ENCODE data around the gene SH3PXD2A. TPM values are rescaled to one million over a fixed set of nuclear protein-coding genes. Genes with fewer than 3 reads are reported as not detected.

SH3PXD2A gene
- total RNA-seq, 8 experiments from 2014 or later: 7.8 to 34.3 (median 12.8) TPM

DNA sequence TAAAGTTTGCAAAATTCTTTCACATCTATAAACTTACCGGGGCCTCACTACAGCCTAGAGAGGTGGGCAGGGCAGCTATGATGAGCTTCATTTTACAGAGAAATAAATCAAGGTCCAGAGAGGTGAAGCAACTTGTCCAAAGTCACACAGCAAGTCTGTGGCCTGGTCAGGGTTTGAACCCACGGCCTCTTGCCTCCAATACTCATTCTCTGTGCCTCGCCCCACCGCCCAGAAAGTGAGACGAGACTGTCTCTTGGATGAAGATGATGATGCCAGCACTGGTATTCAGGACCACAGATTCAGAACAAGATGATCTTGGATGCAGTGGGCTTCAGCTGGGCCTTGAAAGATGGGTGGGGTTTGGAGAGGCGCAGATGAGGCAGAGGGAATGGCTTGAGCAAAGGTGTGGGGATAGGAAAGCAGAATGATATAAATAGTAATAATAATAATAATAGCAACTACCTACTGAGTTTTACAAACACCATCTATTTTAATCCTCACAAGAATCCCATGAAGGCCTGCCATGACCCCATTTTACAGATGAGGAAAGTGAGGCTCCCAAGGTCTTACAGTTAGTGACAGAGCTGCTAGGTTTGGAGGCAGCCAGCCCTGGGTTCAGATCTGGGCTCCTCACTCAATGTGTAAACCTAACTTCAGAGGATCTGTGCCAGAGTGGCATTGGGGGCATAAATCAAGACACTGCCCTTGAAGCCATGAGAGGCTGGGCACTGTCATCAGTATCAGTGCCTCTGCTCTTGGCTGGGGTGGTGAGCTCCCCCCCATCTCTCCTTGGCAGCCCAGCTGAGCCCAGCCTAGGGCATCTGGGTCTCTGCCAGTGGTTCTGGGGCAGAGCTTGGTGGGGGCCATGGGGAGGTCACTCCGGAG is 291.9 kb downstream of the SH3PXD2A start:
- in situ Hi-C loops (cut with MboI; ENCODE audit: low pct_unique_long_range_greater_than_20kb in 2 of 9, low sequenced_read_pairs in 9 of 9, unreplicated experiment in 9 of 9): no loop called here
- H3K4me1 ChIP-seq (replicated peaks in 1 of 2): no peaks in the 10 kb centered on the region
- H3K27ac ChIP-seq: no peak overlapping the region
- 66 to 100% (median 100%) methylated on average over 1 to 6 of the region's 7 CpGs; no CpG with 5 or more reads in 2 of the 10 experiments for WGBS, 10 experiments
- peak in 1 of 8 experiments; percentile 9 for ATAC-seq (replicated peaks in 6 of 8)
- H3K4me3 ChIP-seq: no peak overlapping the region

DNA sequence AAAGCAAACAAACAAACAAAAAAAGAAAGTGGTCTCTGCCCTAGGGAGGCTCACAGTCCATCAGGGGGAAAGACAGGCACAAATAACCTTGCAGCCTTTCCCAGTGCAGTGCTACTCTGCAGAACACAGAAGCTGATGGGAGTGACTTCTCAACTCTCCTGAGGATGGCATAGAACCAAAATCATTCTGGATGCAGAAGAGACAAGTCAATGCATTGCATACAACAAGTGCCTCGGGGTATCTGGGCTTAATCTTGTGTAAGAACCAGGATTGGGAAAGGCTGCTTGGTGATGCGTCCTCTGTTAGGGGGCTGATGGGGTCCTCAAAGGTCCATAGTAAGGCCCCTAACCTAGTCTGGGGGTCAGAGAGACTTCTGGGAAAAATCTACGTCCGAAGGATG is 293.0 kb downstream of the SH3PXD2A start:
- no peaks in the 10 kb centered on the region for H3K4me1 ChIP-seq (replicated peaks in 1 of 2)
- no peak overlapping the region for H3K27ac ChIP-seq
- in situ Hi-C loops (cut with MboI; ENCODE audit: low pct_unique_long_range_greater_than_20kb in 2 of 9, low sequenced_read_pairs in 9 of 9, unreplicated experiment in 9 of 9): no loop called here
- H3K4me3 ChIP-seq: no peak overlapping the region
- 29 to 76% (median 57%) methylated on average over 1 to 4 of the region's 4 CpGs; no CpG with 5 or more reads in 6 of the 10 experiments for WGBS, 10 experiments
- peak in 1 of 8 experiments; percentile 65 for ATAC-seq (replicated peaks in 6 of 8)

DNA sequence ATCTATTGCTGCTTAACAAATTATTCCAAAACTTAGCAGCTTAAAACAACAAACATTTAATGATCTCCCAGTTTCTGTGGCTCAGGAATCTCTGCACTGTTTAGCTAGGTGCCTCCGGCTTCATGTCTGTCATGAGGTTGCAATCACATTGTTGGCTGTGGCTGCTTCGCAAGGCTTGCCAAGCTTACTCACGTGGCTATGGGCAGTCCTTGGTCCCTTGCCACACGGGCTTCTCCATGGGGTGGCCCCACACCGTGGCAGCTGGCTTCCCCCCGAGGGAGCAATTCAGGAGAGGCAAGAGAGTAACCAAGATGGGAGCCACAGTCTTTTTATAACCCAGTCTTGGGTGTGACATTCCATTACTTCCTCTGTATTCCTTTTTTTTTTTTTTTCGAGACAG is 294.5 kb downstream of the SH3PXD2A start:
- 52 to 100% (median 70%) methylated on average over 1 to 6 of the region's 7 CpGs; no CpG with 5 or more reads in 1 of the 10 experiments for WGBS, 10 experiments
- Histone ChIP-seq H3K4me3 (no peak overlapping the region), H3K27ac (no peak overlapping the region), H3K4me1 (replicated peaks in 1 of 2) (peaks cover 5 to 8% of the 10 kb centered on the region in 2 donors)
- in situ Hi-C loops (cut with MboI; ENCODE audit: low pct_unique_long_range_greater_than_20kb in 2 of 9, low sequenced_read_pairs in 9 of 9, unreplicated experiment in 9 of 9): no loop called here
- no peak for ATAC-seq (replicated peaks in 6 of 8)

DNA sequence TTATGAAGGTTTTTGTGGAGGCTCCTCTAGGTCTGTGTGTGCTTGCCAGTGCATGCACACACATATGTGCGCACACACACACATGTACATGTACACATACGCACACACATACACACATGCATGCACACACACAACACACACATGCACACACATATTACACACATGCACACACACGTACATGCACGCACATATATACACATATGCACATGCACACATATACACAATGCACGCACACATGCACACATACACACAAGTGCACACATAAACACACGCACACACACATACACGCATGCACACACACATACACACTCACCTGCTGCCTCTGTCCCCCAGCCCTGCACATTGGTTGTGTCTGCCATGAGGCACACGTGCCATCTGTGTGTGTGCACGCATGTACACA is 295.6 kb downstream of the SH3PXD2A start:
- H3K27ac ChIP-seq: no peak overlapping the region
- H3K4me3 ChIP-seq: no peak overlapping the region
- 61 to 82% (median 79%) methylated on average over 2 to 8 of the region's 9 CpGs; no CpG with 5 or more reads in 6 of the 10 experiments for WGBS, 10 experiments
- peaks cover 12% of the 10 kb centered on the region in 2 donors for H3K4me1 ChIP-seq (replicated peaks in 1 of 2)
- in situ Hi-C loops (cut with MboI; ENCODE audit: low pct_unique_long_range_greater_than_20kb in 2 of 9, low sequenced_read_pairs in 9 of 9, unreplicated experiment in 9 of 9): no loop called here
- no peak for ATAC-seq (replicated peaks in 6 of 8)

DNA sequence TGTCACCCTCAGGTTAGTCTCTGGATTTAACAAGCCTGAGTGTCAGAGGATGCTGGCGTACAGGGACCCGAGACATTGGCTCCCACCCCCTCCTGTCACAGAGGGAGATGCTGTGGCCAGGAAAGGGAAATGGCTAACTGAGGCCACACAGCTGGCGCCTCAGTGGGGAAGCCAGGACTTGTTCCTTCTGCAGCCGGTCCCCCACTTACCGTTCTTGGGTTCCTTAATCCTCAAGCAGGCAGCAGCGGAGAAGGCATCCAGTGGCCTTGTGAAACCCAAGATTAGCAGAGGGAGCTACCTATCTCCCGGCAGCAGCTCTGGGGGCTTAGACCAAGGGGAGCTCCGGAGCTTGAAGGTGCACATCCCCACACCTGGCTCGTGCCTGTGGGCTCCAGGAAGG is 296.5 kb downstream of the SH3PXD2A start:
- Histone ChIP-seq H3K4me1 (replicated peaks in 1 of 2) (peaks cover 12% of the 10 kb centered on the region in 2 donors), H3K4me3 (no peak overlapping the region), H3K27ac (no peak overlapping the region)
- in situ Hi-C loops (cut with MboI; ENCODE audit: low pct_unique_long_range_greater_than_20kb in 2 of 9, low sequenced_read_pairs in 9 of 9, unreplicated experiment in 9 of 9): no loop called here
- WGBS, 10 experiments: 62 to 80% methylated on average over 2 to 5 of the region's 9 CpGs; no CpG with 5 or more reads in 8 of the 10 experiments
- no peak for ATAC-seq (replicated peaks in 6 of 8)

DNA sequence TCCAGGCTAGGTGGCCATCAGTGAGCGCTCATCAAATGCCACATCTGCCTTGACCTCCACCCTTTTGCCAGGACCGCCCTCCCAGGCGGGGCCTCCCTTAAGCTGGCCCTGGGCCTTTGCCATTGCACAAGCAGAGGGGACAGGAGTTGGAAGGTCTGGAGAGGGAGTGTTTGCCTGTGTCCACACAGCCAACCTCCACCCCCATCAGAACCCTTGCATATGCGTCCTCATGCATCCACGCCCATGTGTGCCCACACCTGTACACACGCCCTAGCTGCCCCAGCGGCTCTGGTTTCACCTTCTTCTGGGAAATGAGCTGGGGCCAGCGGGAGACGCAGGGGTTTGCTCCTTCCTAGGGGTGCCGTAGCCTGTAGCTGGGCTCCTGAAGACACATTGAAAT is 297.9 kb downstream of the SH3PXD2A start:
- no peak for ATAC-seq (replicated peaks in 6 of 8)
- Histone ChIP-seq H3K4me3 (no peak overlapping the region), H3K27ac (no peak overlapping the region), H3K4me1 (replicated peaks in 1 of 2) (peaks cover 12% of the 10 kb centered on the region in 2 donors)
- in situ Hi-C loops (cut with MboI; ENCODE audit: low pct_unique_long_range_greater_than_20kb in 2 of 9, low sequenced_read_pairs in 9 of 9, unreplicated experiment in 9 of 9): no loop called here
- WGBS, 10 experiments: 50 to 100% (median 84%) methylated on average over 1 to 4 of the region's 10 CpGs; no CpG with 5 or more reads in 4 of the 10 experiments

DNA sequence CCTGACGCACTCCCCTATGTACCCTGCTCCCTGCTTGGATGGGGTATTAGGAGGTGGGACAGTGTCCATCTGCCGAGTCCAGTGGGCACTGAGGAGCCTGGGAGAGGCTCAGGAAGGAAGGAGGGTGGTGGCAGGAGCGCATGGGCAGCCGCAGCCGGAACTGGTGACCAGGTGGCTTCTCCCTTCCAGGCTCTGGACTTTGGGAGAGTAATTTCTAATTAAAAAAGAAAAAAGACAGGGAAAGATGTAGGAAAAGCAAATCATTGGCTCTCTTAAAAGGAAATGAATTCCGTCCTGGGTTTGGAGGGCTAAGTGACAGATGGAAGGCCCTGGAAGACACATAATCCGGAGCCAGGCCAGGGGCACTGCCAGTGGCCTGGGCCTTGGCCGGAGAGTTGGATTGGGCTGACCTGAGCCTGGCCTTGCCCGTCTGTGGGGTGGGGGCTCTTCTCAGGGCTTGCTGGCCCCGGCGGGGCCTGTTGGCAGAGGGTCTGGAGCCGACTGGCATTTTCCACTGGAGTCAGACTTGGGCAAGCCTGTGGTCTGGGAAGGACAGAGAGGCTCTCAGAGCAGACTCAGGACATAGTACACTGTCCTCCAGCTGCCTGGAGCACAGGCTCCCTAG is 298.9 kb downstream of the SH3PXD2A start:
- 81 to 100% (median 100%) methylated on average over 1 to 5 of the region's 12 CpGs; no CpG with 5 or more reads in 2 of the 10 experiments for WGBS, 10 experiments
- no peak overlapping the region for H3K4me3 ChIP-seq

DNA sequence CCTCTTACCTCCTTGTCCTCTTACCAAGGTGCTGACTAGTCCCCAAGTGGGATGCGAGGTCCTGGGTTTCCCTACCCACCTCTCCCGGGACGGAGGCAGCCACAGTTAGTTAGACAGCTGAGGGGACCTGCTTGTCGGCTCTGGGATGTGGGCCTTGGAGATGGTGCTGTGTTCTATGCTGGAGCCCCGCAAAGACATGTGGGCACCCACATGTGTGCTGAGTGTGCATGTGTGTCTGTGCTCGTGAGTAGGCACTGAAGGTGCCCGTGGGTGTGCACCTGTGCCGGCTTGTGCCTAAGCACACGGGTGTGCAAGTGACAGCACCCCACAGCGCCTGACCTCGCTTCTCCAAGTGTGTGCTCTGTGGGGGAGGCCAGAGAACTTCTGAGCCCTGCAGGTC is 299.7 kb downstream of the SH3PXD2A start:
- in situ Hi-C loops (cut with MboI; ENCODE audit: low pct_unique_long_range_greater_than_20kb in 2 of 9, low sequenced_read_pairs in 9 of 9, unreplicated experiment in 9 of 9): no loop called here
- 80 to 93% (median 80%) methylated on average over 2 to 3 of the region's 11 CpGs; no CpG with 5 or more reads in 7 of the 10 experiments for WGBS, 10 experiments
- peak overlapping the region; percentile 27 to 42 (median 38) for H3K4me3 ChIP-seq
- ATAC-seq (replicated peaks in 6 of 8): no peak
- H3K4me1 ChIP-seq (replicated peaks in 1 of 2): peaks cover 12% of the 10 kb centered on the region in 2 donors
- peak overlapping the region in 1 of 2 donors; percentile 56 for H3K27ac ChIP-seq

More for the DNA sequence above, 298.9 kb downstream of the SH3PXD2A start:
- H3K4me1 ChIP-seq (replicated peaks in 1 of 2): peaks cover 12% of the 10 kb centered on the region in 2 donors
- in situ Hi-C loops (cut with MboI; ENCODE audit: low pct_unique_long_range_greater_than_20kb in 2 of 9, low sequenced_read_pairs in 9 of 9, unreplicated experiment in 9 of 9): no loop called here
- no peak overlapping the region for H3K27ac ChIP-seq
- ATAC-seq (replicated peaks in 6 of 8): no peak

DNA sequence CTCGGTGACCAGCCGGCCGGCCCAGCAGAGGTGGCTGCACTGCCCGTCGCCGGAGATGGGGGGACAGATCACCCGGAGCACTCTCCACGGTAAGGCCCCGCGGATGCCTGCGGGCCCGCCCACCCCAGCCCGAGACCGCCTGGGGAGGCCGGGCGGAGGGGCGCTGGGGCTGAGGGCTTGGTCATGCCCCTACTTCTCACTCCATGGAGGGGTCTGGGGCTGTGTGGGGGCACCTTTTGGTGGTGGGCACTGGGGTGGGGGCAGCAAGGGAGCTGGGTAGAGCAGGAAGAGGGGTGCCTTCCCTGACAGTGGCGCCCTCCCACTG is 300.1 kb downstream of the SH3PXD2A start:
- Histone ChIP-seq H3K4me1 (replicated peaks in 1 of 2) (peaks cover 12% of the 10 kb centered on the region in 2 donors), H3K4me3 (peak overlapping the region; percentile 27 to 42 (median 38)), H3K27ac (peak overlapping the region; percentile 18 to 56)
- peak in 5 of 8 experiments; percentile 79 to 83 (median 82) for ATAC-seq (replicated peaks in 6 of 8)
- in situ Hi-C loops (cut with MboI; ENCODE audit: low pct_unique_long_range_greater_than_20kb in 2 of 9, low sequenced_read_pairs in 9 of 9, unreplicated experiment in 9 of 9): no loop called here
- no CpG with 5 or more reads among the region's 18 CpGs for WGBS, 10 experiments

DNA sequence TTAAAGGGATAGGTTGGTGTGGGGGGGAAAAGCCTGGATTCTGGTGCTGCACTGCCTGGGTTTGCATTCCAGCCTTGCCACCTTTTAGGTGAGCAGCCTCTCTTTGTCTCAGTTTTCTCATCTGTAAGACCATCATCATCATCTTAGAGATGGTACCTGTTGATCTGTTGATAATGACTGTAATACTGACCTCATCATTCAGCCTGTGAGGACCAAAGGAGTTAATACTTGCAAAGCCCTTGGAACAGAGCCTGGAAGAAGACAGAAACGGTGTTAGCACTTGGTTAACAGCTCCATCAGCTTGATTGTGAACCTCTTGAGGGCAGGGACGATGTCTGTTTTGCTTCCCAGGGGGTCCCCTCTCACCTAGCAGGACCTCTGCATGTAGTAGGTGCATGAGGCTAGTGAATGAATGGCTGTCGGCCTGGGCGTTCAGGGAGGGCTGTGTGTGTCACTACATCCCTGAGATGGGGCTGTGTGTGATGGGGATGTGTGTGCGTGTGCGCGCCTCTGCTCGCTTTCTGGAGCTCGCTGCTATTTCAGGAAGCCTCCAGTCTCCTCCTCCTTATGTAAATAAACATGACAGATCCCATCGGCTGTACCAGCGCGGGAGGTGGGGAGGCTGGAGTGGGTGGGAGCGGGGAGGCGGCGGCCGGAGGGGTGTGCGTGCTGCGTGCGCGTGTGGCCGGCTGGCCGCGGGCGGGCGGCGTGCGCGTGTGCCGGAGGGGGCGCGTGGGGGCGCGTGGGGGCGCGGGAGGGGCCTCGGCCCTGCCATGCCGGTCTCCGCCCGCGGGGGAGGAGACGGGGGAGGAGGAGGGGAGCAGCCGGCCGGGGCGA is 300.7 kb downstream of the SH3PXD2A start:
- WGBS, 10 experiments: 0 to 86% (median 26%) methylated on average over 1 to 3 of the region's 44 CpGs; no CpG with 5 or more reads in 4 of the 10 experiments
- ATAC-seq (replicated peaks in 6 of 8): peak; percentile 91 to 98 (median 94)
- H3K27ac ChIP-seq: peak overlapping the region in 1 of 2 donors; percentile 18
- H3K4me1 ChIP-seq (replicated peaks in 1 of 2): peaks cover 12% of the 10 kb centered on the region in 2 donors
- in situ Hi-C loops (cut with MboI; ENCODE audit: low pct_unique_long_range_greater_than_20kb in 2 of 9, low sequenced_read_pairs in 9 of 9, unreplicated experiment in 9 of 9): no loop called here
- H3K4me3 ChIP-seq: peak overlapping the region; percentile 27 to 42 (median 38)

DNA sequence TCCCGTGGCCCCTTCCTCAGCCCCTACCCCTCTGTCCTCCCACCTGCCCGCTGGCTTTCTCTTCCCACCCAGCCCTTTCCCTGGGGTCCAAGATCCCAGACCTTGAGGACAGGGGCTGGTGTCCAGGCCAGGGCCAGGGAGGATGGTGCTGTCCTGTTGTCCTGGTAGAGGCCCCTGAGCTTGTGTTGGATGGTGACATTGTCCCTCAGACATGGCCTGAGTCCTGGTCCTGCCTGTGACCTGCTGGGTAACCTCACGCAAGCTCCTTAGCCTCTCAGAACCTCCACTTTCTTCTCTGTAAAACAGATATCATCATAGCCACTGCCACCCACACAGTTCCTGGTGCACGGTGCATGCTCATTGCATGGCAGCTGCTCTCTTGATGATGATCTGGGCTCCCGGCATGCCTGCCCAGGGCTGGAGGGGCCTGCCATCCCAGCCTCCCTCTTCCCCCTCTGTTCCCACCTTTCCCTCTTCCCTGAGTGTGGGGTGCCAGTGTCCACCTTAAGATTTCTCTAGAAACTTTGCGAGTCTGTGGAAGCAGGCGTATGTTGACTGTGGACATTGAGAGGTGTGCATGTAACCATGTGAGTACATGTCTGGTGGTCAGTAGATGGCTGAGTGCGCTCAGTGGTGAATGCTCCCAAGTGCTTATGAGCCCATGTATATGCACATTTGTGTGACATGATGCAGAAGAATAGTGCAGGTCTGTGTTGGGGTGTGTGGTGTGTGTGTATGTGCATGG is 301.5 kb downstream of the SH3PXD2A start:
- in situ Hi-C loops (cut with MboI; ENCODE audit: low pct_unique_long_range_greater_than_20kb in 2 of 9, low sequenced_read_pairs in 9 of 9, unreplicated experiment in 9 of 9): no loop called here
- WGBS, 10 experiments: 43 to 100% (median 88%) methylated on average over 1 to 3 of the region's 8 CpGs; no CpG with 5 or more reads in 4 of the 10 experiments
- Histone ChIP-seq H3K27ac (no peak overlapping the region), H3K4me1 (replicated peaks in 1 of 2) (peaks cover 12% of the 10 kb centered on the region in 2 donors), H3K4me3 (no peak overlapping the region)
- no peak for ATAC-seq (replicated peaks in 6 of 8)
